NCI-H1417 (cell line): ENCODE data around the gene RTRAF.

Source experiments
- DNase-seq, 3 experiments: peaks; one replicate each; lab custom pipeline; 2025; lab: John Stamatoyannopoulos, UW

Gene RTRAF

DNA sequence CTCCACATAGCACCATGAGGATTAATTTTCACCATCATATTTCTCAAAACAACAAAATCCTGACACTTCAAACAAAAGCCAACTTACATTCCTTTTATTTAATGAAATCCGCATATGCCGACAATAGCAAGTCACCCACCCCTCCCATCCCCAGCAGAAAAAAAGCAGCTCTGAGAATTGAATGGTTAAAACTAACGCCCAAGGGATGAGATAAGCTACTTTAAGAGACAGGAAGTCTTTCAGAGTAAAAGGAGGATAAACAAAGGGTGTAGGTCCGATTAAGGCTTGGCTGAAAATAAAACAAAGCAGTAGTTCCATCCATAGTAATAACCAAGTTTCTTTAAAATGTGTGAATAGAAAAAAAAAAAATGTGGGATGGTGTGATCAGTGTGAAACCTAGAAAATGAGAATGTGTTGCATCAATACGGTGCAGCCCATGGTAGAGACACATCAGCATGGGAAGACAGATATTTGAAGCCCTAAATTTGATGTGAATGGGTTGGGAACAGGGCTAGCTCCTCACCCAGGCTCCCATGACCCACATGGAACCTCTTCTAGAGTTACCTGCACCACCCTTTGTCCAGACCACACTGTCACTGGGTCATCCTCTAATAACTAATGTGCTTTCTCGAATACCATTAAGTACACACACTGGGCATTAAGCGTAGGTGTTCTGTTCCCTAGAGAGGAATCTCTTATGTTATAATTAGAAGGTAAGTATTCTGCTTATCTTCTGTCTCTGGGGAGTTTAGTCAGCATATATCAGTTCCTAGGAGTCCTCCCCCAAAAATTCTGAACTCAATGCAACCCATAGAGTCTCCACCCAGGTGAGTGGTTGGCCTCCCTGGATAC is 31.7 kb downstream of the RTRAF start:
- no peak for DNase-seq

DNA sequence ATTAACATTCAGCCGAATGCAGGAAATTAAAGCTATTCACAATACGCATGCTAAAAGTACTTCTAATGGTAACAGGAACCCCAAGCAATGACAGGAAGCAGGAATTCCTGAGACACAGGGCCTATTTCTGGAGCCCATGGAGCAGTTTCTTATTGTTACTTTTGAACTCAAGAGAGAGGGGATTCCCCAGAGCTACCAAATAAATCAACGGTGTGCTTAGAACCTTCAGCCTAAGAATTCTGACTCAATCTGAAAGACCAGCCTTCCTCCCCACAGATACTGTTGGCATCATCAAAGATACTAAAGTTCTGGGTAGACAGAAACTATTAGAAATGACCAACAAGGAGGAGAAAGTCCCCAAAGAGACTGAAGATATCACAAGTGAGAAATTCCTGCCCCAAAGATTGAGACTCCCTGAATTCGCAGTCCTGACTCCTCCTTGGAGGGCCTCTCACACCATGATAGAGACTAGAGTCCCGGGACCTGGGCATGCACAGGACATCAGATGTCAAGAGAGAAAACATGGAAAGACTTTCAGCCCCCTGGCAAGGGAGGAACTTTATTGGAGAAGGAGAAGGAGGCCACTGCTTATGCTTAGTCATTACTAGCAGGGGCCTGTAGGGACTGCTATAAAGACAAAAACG is 32.7 kb downstream of the RTRAF start:
- no peak for DNase-seq

DNA sequence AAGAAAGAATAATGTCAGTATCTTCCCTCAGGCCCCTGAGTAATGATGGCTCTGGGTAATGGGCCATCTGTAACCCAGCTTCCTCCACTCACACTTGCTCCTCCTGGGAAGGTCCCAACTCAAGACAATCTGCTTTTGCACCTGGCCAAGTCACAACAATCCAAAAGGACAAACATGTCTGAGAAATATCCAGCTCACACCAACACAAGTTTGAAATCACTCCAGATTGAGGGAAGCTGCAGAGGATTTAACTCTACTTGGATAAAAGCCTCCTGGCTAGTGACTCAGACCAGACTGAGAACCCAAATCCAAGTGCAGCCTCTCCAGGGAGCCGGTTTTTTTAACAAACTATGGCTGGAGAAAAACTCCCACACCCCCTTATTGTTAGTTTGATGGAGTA is 34.2 kb downstream of the RTRAF start:
- no peak for DNase-seq

DNA sequence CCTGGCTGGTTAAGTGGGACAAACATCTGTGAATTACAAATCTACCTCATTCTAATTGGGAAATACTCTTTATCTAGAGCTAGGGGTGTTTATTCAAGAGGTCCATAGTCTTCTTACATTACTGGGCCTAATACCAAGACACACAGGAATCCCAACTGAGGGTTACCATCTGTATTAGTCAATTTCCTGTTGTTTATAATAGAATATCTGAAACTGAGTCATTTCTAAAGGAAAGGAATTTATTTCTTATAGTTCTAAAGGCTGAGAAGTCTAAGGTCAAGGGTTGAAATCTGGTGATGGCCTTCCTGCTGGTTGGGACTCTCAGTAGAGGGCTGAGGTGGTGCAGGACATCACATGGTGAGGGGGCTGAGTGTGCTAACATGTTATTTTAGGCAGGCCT is 36.0 kb downstream of the RTRAF start:
- DNase-seq, result no peak

DNA sequence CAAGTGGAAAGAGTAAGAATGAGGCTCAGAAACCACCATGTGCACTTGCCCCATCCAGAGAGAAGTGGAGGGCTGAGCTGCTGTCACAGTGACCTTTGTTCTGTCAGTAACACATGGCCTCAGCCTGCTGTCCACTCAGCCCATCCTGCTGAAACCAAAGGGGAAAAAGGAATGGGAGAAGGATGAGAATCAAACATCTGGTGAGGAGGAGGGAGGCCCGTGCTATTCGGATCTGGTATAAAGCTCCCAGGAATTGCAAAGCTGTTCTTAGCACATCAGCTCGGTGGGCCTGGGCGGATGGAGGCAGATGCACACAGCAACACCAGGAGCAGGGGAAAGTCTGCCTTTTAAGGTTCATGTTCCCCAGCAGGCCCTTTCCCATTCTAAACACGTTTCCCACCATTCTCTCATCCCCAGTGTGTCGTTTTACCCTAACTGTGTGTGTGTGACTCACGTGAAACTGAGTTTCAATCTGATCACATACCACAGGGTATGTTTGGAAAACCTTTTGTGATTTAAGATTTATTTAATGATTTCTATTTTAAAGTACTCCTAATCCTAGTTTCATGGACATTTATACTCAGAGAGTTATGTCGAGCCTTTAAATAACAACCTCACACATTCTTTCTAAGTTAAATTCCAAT is 36.8 kb downstream of the RTRAF start:
- DNase-seq, result no peak

DNA sequence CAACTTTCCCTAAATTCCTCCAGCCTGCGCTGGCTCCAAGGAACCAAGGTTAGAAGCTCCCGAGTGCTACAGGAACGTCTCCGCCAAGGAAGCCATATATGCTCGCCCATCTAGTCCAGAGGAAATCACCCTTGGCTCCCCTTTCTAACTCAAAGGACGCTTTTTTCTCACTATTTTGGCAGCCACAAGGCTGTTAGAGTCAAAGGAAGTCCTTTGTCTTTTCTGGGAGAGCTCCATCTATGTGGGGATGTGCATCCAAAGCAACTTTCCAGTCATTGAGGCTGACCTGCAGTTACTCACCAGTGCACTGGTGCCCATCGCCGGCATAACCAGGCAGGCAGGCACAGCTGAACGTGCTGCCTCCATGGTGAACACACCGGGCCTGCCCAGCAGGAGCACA is 37.6 kb downstream of the RTRAF start:
- DNase-seq, result no peak

DNA sequence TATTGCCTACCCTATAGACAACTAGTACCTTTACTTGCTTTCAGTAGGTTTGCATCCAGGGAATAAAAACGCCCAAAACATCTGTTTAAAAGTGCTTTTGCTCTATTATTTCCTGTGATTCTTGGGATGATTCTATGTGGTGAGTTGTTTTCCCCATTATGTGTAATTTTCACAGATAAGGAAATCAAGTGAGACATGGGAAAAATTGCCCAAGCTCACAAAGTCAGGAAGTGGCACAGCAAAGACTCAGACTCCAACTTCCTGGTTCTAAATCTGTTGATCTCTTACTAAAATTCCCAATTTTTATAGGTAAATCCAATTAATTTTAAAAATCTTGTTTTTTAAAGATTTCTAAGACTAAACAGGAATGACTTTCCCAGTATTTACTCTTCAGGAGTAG is 40.5 kb downstream of the RTRAF start:
- DNase-seq, result no peak

DNA sequence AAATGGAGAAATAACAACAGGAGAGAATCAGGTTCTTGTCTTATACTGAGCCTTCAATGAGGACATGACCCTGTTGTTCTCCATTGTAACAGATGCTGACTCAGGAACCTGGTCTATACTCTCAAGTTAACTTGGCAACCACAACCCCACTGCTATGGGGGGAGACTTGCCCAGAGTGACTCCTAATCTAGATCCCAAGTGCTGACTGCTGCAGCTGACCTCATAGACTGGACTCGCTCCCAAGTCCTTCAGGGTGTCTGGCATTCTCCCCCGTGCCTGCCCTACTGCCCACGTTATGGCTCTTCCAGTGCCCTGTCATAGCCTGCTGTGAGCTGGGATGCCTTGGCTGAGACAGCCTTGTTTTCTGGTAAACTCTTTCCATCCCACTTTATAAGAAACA is 42.4 kb downstream of the RTRAF start:
- no peak for DNase-seq

DNA sequence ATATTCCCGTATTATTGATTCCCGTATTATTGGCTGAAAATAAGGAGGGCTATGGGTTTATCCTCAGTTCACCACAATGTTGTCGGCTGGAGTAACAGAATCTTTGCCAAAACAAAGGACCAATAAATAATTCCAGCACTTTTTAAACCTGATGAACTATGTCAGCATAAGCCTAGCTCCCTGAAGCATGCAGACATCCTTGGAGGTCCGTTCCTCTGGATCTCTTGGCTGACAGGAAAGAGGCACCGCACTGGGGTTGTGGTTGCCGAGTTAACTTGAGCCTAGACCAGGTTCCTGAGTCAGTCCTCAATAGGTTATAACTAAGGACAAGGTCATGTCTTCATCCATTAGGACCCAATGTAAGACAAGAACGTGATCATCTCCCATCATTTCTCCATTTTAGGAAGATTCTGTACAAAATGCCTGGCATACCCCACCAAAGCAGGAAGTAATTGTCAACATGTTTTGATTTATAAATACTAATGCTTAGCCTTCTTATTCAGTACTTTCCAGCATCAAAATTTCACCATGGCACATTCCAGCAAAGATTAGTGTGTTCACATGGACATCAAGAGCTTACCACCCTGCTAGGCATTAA is 43.0 kb downstream of the RTRAF start:
- no peak for DNase-seq

DNA sequence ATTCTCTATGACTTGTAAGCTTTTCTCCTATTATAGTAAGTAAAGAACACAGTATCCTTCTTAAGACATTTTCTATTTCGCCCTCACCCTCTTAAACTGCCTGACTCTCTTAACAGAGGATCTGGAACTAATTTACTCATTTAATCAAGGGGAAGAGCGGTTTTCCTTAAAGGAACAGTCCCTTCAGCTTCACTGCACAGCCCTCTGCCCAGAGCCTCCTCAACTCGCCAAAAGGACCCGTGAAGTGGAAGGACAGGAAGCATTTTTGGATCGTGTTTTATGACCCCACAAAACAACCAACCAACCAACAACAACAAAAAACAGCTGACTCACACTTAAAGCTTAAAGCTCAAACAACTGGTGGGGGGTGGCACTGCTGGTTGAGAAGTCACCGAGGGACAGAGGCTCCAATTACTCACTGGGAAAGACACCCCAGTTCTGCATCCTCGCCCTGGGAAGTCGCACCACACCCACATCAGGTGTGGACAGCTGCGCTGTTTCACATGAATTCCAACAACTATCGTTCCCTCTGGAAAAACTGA is 43.8 kb downstream of the RTRAF start:
- no peak for DNase-seq

DNA sequence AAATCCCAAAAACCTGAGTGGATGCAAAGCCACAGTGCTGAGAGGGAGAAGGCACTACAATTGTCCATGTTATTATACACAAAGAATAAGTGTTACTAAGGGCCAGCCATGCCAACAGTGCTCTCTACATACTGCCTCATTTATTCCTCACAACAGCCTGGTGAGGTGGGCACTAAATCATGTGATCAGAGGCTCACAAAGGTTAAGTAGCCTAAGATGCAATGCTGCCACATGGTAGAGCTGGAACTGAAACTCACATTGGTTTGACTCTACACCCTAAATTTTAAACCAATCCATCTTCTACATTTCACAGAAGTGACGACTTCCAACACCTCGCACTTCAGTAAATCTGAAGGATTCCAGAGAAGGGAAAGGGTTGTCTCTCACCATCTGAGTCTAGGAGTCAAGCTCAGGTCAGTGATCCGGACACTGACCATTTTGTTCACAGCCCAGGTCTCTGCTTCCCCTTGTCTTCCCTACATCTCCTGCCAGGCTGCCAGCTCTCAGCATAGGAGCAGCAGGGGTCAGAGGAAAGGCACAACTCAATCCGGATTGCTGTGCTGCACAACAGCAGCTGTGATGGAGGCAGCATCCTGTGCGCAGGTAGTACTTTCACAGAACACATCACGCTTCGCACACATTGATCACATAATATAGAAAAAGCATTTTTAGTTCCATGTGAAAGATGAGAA is 49.9 kb downstream of the RTRAF start:
- DNase-seq, result no peak

DNA sequence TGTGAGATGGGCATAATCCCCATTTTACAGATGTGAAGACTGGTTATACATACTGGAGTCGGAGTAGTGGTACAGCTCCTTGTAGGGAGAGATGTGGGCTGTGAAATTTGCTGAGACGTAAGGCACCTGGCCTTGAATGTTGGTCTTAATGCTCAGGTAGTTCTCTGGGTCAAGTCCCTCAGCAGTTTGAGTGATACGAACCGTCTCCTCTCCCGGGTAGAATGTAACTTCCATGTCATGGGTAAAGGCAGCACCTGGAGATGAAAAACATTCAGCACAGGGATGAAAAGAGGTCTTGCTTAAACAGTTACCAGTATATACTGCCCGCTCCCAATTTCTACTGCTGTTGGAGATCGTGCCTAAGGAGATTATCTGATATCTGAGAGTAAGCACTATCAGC is 51.3 kb downstream of the RTRAF start:
- no peak for DNase-seq

DNA sequence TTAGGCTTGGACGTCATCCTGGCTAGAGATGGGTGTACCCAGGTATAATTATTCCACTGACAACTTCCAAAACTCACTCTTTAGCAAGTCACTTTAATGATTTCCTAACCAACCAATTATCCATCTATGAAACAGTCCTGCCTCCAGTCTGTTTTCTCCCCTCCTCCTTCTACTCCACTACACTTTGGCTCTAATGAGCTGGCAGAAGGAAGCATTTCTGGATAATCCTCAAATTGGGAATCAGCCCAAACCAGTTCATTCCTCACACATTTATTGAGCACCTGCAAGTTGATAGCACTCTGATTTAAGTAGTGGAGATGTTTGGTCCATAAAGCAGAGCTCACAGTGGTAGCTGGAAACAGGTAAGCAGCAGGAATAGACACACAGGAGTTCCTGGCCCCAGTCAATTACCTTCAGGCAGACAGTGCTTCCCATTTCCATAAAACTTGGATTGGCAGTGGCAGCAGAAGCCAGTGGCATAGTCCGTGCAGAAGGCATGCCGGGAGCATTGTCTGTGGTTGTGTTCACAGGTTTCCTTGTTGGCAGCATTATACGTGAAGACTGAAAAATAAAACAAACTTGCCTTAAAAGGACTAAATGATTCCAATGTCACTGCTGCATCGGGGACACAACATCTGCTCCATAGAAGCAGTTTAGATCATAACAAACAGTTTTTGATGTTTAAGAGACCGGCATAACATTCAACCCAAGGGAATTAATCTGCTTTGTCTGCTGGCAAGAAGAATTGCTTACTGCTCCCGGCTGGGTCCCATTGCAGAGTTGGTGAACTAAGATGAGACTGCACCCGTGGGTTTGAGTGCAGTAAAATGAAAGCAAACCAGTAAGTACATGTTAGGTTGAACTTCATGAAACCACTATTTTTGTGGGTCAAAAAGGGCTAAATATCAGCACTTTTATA is 53.3 kb downstream of the RTRAF start:
- DNase-seq, result no peak

DNA sequence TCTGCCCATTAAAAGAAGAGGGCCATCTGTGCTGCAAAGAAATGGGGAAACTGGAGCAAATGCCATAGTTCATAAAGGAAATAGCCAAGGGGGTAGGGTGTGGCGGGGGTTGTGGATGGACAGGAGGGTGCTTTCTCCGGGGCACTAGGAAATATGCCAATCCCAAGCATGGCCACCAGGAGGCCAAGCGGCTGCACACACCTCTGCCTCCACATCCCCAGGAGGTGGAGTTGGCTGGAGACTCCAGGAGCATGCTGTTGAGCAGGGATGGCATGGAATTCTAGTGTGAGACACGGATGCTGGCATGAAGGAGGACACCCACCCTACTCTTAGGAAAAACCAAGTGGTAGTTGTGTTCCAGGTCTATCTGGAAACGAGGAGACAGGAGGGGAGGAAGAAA is 54.3 kb downstream of the RTRAF start:
- DNase-seq, result peak in 2 of 3 experiments; percentile 28 to 60

DNA sequence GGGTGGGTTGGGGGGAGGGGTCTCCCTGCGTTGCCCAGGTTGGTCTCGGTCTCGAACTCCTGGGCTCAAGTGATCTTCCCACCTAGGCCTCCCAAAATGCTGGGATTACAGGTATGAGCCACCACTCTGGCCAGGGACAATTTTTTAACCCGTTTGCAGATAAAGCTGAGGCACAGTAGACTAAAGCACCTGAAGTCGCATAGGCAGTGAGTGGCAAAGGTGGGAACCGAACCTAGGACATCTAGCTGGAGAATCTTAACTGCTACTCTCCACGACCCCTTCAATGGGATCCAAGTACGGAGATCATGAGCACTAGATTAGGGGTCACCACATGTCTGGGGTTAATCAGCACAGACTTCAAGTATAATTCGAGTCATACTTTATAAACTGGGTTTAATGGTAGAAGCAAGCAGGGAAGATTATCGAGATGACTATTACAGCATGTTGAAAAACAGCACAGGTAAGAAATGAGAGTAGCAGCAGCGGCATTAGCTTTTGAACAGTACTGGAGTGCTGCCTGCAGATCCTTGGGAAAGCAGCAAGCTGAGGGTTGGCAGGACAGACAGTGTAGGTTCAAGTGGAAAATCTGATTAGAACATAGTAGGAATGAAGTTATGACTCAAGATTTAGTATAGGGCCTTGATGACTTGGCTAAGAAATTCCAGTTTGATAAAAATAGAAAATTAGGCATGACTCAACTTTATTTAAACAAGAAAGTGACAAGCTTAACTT is 55.6 kb downstream of the RTRAF start:
- DNase-seq, result no peak

DNA sequence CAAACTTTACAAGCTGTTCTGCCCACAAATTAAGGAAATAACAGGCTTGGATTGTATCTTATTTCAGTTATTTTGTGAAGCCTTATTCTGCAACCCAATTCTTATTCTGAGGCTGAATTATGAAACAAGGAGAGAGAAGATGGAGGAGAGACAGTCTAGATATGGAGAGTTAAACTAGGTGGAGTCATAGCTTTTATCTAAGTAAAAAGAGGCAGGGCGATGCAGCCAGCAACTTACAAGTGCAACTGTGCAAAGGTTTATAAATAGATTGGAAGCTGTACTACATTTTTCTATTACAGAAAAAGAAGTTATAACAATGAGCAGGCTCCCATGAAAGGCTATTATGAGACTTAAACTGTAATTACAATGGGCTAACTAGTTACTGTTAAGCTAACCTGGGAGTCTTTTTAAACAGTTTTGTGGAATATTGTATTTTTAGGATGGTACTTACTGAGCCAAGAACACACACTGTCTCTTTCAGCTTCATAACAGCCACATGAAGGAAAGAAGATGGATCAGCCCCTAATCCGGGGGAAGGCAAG is 57.1 kb downstream of the RTRAF start:
- no peak for DNase-seq

DNA sequence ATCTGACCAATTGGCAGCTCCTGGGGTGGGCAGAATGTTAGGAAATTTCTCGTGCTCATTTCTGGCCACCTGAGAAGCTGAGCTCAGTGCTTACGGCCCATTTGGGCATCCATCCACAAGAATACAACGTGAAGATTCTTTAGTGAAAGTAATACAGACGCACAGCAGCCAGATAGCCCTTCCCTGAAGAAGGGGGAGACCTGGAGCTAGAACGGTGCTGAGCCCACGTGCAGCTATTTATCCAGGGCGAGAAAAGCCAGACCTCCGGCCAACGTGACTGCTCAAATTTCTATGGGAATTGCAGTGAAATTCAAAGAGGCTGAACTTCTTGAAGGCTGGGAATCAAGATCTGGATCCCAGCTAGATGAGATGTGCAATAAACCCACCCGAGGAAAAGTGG is 58.8 kb downstream of the RTRAF start:
- no peak for DNase-seq

DNA sequence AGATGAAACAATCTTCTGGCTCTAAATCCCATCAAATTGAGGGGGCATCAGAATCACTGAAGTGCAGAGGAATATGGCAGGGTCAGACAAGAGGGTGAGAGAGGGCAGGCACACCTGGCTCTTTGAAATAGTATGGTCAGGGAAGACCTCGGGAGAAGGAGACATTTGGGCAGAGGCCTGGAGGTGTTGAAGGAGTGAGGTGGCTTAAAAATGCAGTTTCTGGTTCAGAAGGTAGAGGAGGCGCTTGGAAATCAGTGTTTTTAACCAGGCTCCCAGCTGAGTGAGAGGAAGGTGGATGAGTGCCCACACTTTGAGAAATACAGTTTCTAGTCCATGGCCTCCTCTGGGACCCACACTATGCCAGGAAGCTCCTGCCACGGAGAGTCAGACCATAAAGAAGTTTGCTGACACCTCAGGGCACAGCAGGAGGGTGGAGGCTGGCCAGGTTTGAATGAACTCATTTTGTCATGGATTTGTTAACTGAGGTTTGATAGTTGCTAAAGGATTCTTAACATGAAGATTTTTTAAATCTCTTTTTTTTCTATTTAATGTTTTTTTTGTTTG is 59.4 kb downstream of the RTRAF start:
- peak in 1 of 3 experiments; percentile 19 for DNase-seq

DNA sequence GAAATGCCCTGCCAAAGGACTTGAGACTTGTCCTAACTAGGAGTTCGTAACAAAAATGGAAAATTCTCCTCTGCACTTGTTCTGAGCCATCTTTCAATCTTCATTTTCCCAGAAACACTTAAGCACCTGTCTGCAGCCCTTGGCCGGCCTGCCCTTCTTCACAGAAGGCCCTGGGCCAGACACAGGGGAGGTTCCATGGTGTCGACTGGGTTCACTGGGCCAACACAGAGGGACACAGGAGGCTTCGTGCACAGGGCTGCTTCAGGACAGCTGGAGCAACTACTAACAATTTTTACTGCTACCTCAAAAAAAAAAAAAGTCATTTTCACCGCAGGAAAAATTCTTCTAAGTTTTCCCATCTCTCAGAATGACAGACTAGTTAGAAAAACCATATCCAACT is 59.9 kb downstream of the RTRAF start:
- no peak for DNase-seq
